TTC549 (cell line): ENCODE data around the gene RAP1GDS1.

Source experiments
- FAIRE-seq: peaks from 2 replicates; lab custom pipeline; 2012; peaks lifted over from hg19 to GRCh38; lab: Jason Lieb, UNC

Gene RAP1GDS1

GRCh38 chr4:98482847-98483806 lies 221.9 kb downstream of the RAP1GDS1 start:
- FAIRE-seq = no peak

DNA sequence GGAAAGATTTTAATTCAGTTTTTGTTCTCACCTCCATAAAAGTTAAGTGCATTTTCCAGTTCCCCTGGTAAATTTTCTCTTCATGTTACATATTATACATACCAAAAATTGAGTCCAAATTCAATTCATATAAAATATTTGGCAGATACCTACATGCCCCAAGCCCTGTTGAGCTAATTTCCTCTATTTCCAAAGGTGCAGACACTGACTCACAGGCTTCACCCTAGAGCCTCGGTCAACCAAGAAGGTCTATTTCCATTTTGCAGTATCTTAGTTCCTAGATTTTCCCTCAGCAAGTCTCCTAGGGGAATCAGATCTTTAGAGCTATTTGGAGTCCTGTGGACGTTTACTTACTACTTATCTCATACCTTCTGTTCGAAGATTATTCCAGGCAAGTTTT lies 222.8 kb downstream of the RAP1GDS1 start:
- FAIRE-seq = no peak

- FAIRE-seq = no peak
Measured at GRCh38 chr4:98485816-98486345, 224.7 kb downstream of the RAP1GDS1 start.

GRCh38 chr4:98490251-98490650 lies 229.1 kb downstream of the RAP1GDS1 start:
- no peak for FAIRE-seq

DNA sequence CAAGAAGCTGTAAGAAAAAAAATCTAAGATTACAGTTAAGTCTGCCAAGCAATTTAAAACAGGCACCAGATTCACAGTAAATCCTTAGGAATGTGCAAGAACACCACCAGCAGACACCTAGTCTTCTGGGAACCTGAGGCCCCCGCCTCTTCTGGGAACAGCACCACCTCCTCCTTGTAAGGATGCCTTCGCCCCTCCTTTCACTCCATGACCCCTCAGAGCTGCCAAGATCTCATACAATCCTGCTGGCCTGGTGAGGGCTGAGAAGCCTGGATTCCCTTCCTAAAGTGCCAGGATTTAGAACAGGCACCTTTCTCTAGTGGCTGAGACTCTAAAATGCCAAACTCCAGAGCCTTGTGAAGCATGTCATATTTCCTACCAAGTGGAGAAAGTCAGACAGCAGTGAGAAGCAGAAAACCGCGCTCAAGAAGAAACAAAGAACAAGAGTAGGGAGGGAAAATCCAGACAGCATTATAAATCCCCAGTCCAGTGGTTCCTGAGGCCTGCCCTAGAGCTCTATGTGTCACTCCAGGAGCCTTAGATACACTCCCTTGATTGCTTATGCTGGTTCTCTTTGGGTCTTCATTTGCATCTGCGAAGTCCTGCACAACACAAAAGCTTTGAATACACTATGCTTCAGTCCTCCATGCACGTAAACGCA lies 230.8 kb downstream of the RAP1GDS1 start:
- no peak for FAIRE-seq

DNA sequence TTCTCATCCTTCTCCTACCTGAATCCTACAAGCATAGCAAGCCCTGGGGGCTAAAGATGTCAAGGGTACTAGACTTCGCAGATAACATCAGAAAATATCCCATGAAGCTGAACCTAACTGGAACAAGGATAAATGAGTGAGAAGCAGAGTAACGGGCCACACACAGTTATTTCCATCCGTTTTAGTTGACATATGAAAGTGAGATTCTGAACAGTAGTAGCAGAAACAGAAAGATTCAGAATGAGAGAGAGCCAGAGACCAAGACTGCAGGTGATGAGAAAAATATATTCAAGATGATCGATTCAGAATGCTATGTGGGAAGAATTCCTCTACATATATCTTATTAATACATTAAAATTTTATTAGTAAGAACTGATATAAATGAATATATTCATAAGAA lies 232.1 kb downstream of the RAP1GDS1 start:
- no peak for FAIRE-seq
